PFSK-1 (cell line): ENCODE data around the gene FJX1.

Source experiments
- FOXP2 ChIP-seq: optimal IDR thresholded peaks from 2 replicates; pipeline ENCODE3; 2011; ENCODE audit warnings: borderline replicate concordance, control low read depth, inconsistent platforms; ENCODE audit not compliant: insufficient read depth; ENCODE audit errors: extremely low read length, extremely low read depth
- POLR2AphosphoS5 ChIP-seq: IDR thresholded peaks from 2 replicates; pipeline ENCODE4 v1.6.1; 2012; ENCODE audit warnings: low read depth, mild to moderate bottlenecking, control low read depth, low read length, moderate library complexity
- SIN3A ChIP-seq: IDR thresholded peaks from 2 replicates; pipeline ENCODE4 v1.6.1; 2012; ENCODE audit warnings: mild to moderate bottlenecking, low read length, moderate library complexity, borderline replicate concordance; ENCODE audit not compliant: insufficient read depth
- TAF1 ChIP-seq: IDR thresholded peaks from 2 replicates; pipeline ENCODE4 v1.6.1; 2012; ENCODE audit warnings: low read length, control low read depth, borderline replicate concordance; ENCODE audit not compliant: insufficient read depth
- TF ChIP-seq, protein P1 (sequence below), 2 experiments: IDR thresholded peaks; 2 replicates each; pipeline versions ENCODE4 v1.6.1 to v1.8.0; 2011 to 2012; ENCODE audit warnings: low read depth in 2 of 2, low read length in 2 of 2, control low read depth in 1 of 2, inconsistent platforms in 1 of 2, mild to moderate bottlenecking in 1 of 2, moderate library complexity in 1 of 2; ENCODE audit not compliant: insufficient read depth in 1 of 2

Gene FJX1

DNA sequence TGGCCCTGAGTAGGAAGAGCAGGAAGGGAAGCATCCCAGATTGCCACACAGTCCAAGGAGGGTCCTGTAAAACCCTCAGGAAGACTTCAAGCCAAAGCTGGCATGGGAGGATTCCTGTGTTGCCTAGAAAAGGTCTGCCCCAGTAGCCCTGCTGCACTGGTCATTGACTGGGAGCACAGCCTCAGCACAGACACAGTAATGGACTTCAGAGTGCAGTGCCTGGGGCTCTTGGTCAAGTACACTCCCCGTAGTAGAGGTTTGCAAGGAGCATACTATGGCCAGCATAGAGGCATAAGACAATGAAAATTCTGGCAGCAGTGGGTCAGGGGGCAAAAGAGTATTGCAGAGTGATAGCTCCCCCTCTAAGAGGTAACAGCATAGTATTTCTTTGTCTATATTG is 36.2 kb upstream of the FJX1 start:
- TF ChIP-seq FOXP2 (no peak), SIN3A (no peak), POLR2AphosphoS5 (no peak), TAF1 (no peak)
- TF ChIP-seq, protein P1, sequence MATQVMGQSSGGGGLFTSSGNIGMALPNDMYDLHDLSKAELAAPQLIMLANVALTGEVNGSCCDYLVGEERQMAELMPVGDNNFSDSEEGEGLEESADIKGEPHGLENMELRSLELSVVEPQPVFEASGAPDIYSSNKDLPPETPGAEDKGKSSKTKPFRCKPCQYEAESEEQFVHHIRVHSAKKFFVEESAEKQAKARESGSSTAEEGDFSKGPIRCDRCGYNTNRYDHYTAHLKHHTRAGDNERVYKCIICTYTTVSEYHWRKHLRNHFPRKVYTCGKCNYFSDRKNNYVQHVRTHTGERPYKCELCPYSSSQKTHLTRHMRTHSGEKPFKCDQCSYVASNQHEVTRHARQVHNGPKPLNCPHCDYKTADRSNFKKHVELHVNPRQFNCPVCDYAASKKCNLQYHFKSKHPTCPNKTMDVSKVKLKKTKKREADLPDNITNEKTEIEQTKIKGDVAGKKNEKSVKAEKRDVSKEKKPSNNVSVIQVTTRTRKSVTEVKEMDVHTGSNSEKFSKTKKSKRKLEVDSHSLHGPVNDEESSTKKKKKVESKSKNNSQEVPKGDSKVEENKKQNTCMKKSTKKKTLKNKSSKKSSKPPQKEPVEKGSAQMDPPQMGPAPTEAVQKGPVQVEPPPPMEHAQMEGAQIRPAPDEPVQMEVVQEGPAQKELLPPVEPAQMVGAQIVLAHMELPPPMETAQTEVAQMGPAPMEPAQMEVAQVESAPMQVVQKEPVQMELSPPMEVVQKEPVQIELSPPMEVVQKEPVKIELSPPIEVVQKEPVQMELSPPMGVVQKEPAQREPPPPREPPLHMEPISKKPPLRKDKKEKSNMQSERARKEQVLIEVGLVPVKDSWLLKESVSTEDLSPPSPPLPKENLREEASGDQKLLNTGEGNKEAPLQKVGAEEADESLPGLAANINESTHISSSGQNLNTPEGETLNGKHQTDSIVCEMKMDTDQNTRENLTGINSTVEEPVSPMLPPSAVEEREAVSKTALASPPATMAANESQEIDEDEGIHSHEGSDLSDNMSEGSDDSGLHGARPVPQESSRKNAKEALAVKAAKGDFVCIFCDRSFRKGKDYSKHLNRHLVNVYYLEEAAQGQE (IDR thresholded peaks at IDR 0.05; ENCODE audit: insufficient read depth in 1 of 2, low read depth in 2 of 2, low read length in 2 of 2) = no peak

DNA sequence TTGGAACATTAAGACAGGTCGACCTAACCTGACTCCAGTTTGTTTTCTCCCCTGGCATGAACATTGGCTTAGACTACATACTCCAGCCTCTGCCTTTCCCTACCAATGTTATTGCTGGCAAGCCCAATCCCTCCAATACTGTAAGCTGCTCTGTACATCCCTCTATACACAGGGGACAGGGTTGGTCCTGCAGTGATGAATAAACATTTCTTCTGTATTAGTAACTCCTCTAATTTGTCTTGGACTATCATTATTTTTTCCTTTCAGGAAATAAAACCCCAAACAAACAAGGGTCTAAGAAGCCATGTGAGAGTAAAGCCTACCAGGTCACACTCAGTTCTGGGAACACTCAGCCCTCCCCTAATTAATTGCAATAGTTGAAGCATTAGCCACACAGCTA is 35.1 kb upstream of the FJX1 start:
- TF ChIP-seq, protein P1 (IDR thresholded peaks at IDR 0.05; ENCODE audit: insufficient read depth in 1 of 2, low read depth in 2 of 2, low read length in 2 of 2) = no peak
- TF ChIP-seq POLR2AphosphoS5 (no peak), SIN3A (no peak), TAF1 (no peak), FOXP2 (no peak)

DNA sequence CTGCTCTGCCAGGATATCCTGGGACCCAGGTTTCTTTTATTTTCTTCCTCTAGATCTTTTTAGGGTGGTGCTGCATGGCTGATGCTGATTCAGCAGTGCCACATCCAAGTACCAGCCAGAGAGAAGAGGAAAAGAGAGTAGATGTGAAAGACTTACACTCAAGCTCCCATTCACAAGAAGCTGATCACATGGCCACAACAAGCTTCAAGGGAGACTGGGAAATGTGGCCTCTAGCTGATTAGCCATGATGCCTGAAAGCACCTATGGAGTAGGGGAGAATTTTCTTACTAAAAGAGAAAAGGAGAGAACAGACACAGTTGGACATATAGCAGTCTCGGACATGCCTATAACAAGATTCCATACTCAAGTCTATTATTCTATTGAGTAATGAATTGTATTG is 34.4 kb upstream of the FJX1 start:
- no peak for TF ChIP-seq POLR2AphosphoS5
- no peak for TF ChIP-seq SIN3A
- TF ChIP-seq FOXP2 = no peak

DNA sequence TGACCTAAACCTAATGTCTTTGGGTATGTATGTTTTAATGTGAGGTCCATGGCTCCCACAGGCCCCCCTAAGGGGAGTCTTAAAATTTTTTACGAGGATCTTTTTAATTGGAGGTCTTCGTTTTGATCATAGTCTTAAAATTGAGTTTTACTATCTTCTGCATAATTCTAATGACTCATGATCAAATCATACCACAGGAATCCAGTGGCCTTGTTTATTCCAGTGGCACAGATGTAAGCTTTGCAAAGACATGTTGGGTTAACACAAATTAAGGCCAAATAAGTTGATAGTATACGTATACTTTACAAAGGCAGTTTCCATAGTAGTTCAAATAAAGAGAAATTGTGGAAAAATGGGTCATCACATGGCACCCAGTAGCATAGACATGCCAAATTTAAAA is 33.9 kb upstream of the FJX1 start:
- TF ChIP-seq, protein P1 (IDR thresholded peaks at IDR 0.05; ENCODE audit: insufficient read depth in 1 of 2, low read depth in 2 of 2, low read length in 2 of 2) = no peak
- TF ChIP-seq POLR2AphosphoS5 (no peak), SIN3A (no peak), FOXP2 (no peak), TAF1 (no peak)

DNA sequence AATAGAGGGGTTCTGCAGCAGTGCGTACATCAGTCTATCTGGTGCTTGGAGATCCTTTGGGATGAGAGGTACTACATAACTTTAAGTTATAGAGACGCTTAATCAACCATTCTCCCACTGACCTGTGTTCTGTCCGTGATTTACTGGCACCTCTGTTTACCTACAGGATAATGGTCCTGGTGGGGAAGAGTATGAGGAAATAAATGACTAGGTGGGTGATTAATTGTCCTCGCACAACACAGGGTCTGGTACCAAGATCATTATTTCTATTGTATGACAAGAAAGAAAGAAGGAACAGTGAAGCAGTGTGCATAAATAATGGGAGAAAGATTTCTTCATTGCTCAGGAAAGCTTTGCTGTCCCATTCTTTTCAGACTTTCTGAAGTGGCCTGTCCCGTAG is 32.8 kb upstream of the FJX1 start:
- TF ChIP-seq TAF1 = no peak
- no peak for TF ChIP-seq POLR2AphosphoS5
- no peak for TF ChIP-seq FOXP2
- TF ChIP-seq, protein P1 (IDR thresholded peaks at IDR 0.05; ENCODE audit: insufficient read depth in 1 of 2, low read depth in 2 of 2, low read length in 2 of 2) = no peak
- no peak for TF ChIP-seq SIN3A
